Subcutaneous adipose tissue (tissue), 4 donors: Measurements from ENCODE around the gene SCRT2. TPM values are rescaled to one million over a fixed set of nuclear protein-coding genes. Genes with fewer than 3 reads are reported as not detected.

Experiments used
- CTCF ChIP-seq: fragments of 450-650 bp; IDR thresholded peaks from one replicate; pipeline ENCODE4 v1.5.1; 2016; ENCODE audit warnings: low read depth, mild to moderate bottlenecking, control low read depth, antibody characterized with exemption, moderate library complexity
- total RNA-seq, 4 donors: library from RNA; depleted of rRNA; stranded (reverse); fragments of >200 nt; gene quantifications; one replicate each; pipeline ENCODE4 v1.1.0, GENCODE V29; 2016

SCRT2 gene
- total RNA-seq, 4 donors from 2014 or later, result not detected

- TF ChIP-seq CTCF, result no peak
Observed at GRCh38 chr20:717271-717670, 41.7 kb upstream of the SCRT2 start.

- no peak for TF ChIP-seq CTCF
Observed at GRCh38 chr20:714453-714852, 38.9 kb upstream of the SCRT2 start.

- no peak for TF ChIP-seq CTCF
Observed at GRCh38 chr20:711576-711975, 36.0 kb upstream of the SCRT2 start.

- TF ChIP-seq CTCF, result no peak
Observed at GRCh38 chr20:710780-711450, 35.3 kb upstream of the SCRT2 start.

GRCh38 chr20:709991-710779, 34.6 kb upstream of the SCRT2 start:
- TF ChIP-seq CTCF, result no peak

GRCh38 chr20:709423-709822, 33.8 kb upstream of the SCRT2 start:
- TF ChIP-seq CTCF, result no peak

GRCh38 chr20:708956-709355, 33.4 kb upstream of the SCRT2 start:
- no peak for TF ChIP-seq CTCF
